H1 (cell line): Measurements from ENCODE around the gene WDCP. TPM values are rescaled to one million over a fixed set of nuclear protein-coding genes. Genes with fewer than 3 reads are reported as not detected.

Experiments
- CHD7 ChIP-seq: fragments of 300-600 bp; sonication (generic); IDR thresholded peaks from 2 replicates; pipeline ENCODE4 v1.7.1; 2012; ENCODE audit warnings: low read length, moderate library complexity, mild to moderate bottlenecking, inconsistent platforms; ENCODE audit not compliant: insufficient replicate concordance
- CTBP2 ChIP-seq: IDR thresholded peaks from 2 replicates; pipeline ENCODE4 v1.7.0; 2011; ENCODE audit warnings: borderline replicate concordance, mild to moderate bottlenecking, moderate library complexity, mixed read lengths, low read length; ENCODE audit not compliant: insufficient read depth, insufficient read length
- EP300 ChIP-seq, 2 experiments: IDR thresholded peaks; 1 replicate in 1 of 2; 2 replicates in 1 of 2; pipeline ENCODE4 v1.6.1; 2011 to 2012; ENCODE audit warnings: low read depth in 2 of 2, low read length in 2 of 2, mild to moderate bottlenecking in 2 of 2, borderline replicate concordance in 1 of 2, inconsistent platforms in 1 of 2, moderate library complexity in 1 of 2
- HDAC6 ChIP-seq: IDR thresholded peaks from one replicate; pipeline ENCODE4 v1.7.1; 2012; ENCODE audit warnings: low read depth, mild to moderate bottlenecking, inconsistent platforms, low read length, moderate library complexity
- POLR2A ChIP-seq, 2 experiments: IDR thresholded peaks; 1 replicate in 1 of 2; 2 replicates in 1 of 2; pipeline ENCODE4 v1.6.1; 2011; ENCODE audit warnings: low read depth in 2 of 2, low read length in 2 of 2, mild to moderate bottlenecking in 2 of 2; ENCODE audit errors: control extremely low read depth in 1 of 2
- RXRA ChIP-seq: IDR thresholded peaks from 2 replicates; pipeline ENCODE4 v1.6.1; 2011; ENCODE audit warnings: low read depth, mild to moderate bottlenecking, low read length, moderate library complexity; ENCODE audit not compliant: insufficient read depth
- SIRT6 ChIP-seq: IDR thresholded peaks from one replicate; pipeline ENCODE4 v1.7.1; 2012; ENCODE audit warnings: low read length, inconsistent platforms
- SP1 ChIP-seq: IDR thresholded peaks from 2 replicates; pipeline ENCODE4 v1.6.1; 2011; ENCODE audit warnings: low read depth, low read length
- SP4 ChIP-seq: IDR thresholded peaks from 2 replicates; pipeline ENCODE4 v1.6.1; 2012; ENCODE audit warnings: low read length, inconsistent platforms
- SRF ChIP-seq: IDR thresholded peaks from 2 replicates; pipeline ENCODE4 v1.6.1; 2011; ENCODE audit warnings: mild to moderate bottlenecking, low read depth, low read length, moderate library complexity
- TAF7 ChIP-seq: optimal IDR thresholded peaks from 2 replicates; pipeline ENCODE3; 2011; ENCODE audit warnings: low read depth, mild to moderate bottlenecking, inconsistent platforms, low read length, moderate library complexity, borderline replicate concordance
- TCF12 ChIP-seq: IDR thresholded peaks from 2 replicates; pipeline ENCODE4 v1.6.1; 2011; ENCODE audit warnings: low read depth, mild to moderate bottlenecking, low read length
- YY1 ChIP-seq: IDR thresholded peaks from 2 replicates; pipeline ENCODE4 v1.6.1; 2011; ENCODE audit warnings: low read depth, mild to moderate bottlenecking, low read length
- polyA plus RNA-seq, 7 experiments: library from polyadenylated mRNA; depleted of rRNA in 3 of 7; stranded (reverse) in 5 of 7; unstranded in 2 of 7; fragments of >200 nt in 5 of 7; fragments of 200-250 nt in 2 of 7; gene quantifications; 1 replicate in 5 of 7; 2 replicates in 1 of 7; 4 replicates in 1 of 7; pipeline versions ENCODE4 v1.2.1 to v1.2.3, GENCODE V29; 2011 to 2013; ENCODE audit warnings: missing spikeins in 2 of 7, mixed read lengths in 2 of 7
- total RNA-seq: library from RNA; stranded (reverse); fragmentation: NEBNext Ultra II Directional; extraction: Animal tissue kit (Norgen Biotek cat#: 25700); gene quantifications from 2 replicates; pipeline ENCODE4 v1.2.1, GENCODE V29; 2021

The WDCP gene
- total and polyA plus RNA-seq, 2 of the 8 experiments (the other 6 are each of a cell fraction or from before 2014, with no cell fraction given): 19.2 to 40.1 TPM

- TF ChIP-seq CHD7 (no peak), SIRT6 (no peak), TCF12 (no peak), HDAC6 (no peak), EP300 (IDR thresholded peaks at IDR 0.05; ENCODE audit: borderline replicate concordance in 1 of 2, low read depth in 2 of 2, low read length in 2 of 2) (no peak), YY1 (no peak), CTBP2 (no peak), RXRA (no peak), SRF (no peak), SP1 (no peak), SP4 (no peak), POLR2A (IDR thresholded peaks at IDR 0.05; ENCODE audit: control extremely low read depth in 1 of 2, low read depth in 2 of 2, low read length in 2 of 2) (no peak), TAF7 (no peak)
Measured at GRCh38 chr2:23993736-23994269, 53.4 kb downstream of the WDCP start (continued).
